ENCODE results near the gene KRTAP5-1. TPM values are rescaled to one million over a fixed set of nuclear protein-coding genes. Genes with fewer than 3 reads are reported as not detected.

Gene KRTAP5-1
- polyA plus RNA-seq, 3 donors: not detected

DNA sequence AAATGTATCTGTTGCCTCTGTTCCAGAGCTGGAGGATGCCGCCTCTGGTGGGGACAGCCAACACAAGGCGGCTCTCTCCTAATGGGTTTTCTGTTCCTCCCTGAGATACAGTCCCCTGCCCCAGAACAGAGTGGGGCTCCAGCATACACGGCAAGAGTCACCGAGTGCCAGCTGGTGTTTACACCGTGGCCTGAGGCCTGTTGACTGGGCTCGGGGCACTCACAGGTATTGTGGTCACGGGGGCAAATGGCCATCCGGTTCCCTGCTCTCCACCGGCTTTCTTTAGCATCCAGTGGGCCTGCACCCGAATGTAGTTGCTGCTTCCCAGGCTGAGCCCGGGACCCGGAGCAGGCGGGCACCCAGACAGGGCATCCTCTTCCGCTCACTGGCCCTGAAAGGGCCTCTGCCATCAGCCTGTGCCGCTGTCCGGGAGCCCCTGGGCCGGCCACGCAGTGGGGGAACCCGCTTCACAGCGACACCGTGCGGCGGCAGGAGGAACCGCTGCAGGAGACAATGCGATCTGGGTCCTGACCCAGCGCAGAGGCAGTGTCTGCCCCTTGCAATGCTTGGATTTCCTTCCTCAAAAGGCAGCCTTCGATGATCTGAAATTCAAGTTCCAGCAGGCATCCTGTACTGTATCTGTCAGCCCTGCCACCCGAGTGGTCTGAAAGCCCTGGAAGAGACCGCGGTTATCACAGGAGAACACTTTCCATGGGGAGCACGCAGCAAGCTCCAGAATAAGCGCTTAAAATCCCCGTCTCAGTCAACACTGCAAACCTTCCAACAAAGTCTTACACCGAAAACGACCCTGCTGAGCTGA is 43.6 kb upstream of the KRTAP5-1 start:
- Histone ChIP-seq H3K36me3 (replicated peaks in 1 of 2; ENCODE audit: control insufficient read depth in 1 of 2, insufficient read depth in 2 of 2, low read length in 2 of 2) (no peaks in the 10 kb centered on the region), H3K9ac (ENCODE audit: insufficient read depth, low read length, poor library complexity, severe bottlenecking) (no peak overlapping the region), H2AFZ (ENCODE audit: insufficient read depth, low read depth, low read length, poor library complexity, severe bottlenecking) (no peak overlapping the region), H3K79me2 (ENCODE audit: insufficient read depth, low read length) (no peaks in the 10 kb centered on the region), H3K9me3 (replicated peaks in 1 of 2; ENCODE audit: control insufficient read depth in 1 of 2, insufficient read depth in 1 of 2, low read length in 2 of 2) (no peaks in the 10 kb centered on the region), H4K20me1 (ENCODE audit: insufficient read depth, low read length) (no peaks in the 10 kb centered on the region), H3K27ac (ENCODE audit: low read depth in 1 of 2, low read length in 2 of 2) (no peak overlapping the region), H3K4me1 (ENCODE audit: control insufficient read depth in 1 of 2, insufficient read depth in 2 of 2, low read length in 2 of 2) (no peaks in the 10 kb centered on the region), H3K27me3 (ENCODE audit: control insufficient read depth in 2 of 2, insufficient read depth in 2 of 2, low read length in 2 of 2) (peaks cover 0 to 10% of the 10 kb centered on the region in 2 donors), H3K4me3 (replicated peaks in 1 of 3; ENCODE audit: low read depth in 2 of 3, low read length in 3 of 3) (no peak overlapping the region), H3K4me2 (replicated peaks; ENCODE audit: extremely low read depth, low read length, poor library complexity, severe bottlenecking) (no peak overlapping the region)
- Mint-ChIP-seq H3K27ac (peak overlapping the region in 1 of 7 donors; percentile 39), H3K9me3 (no peaks in the 10 kb centered on the region), H3K4me3 (peak overlapping the region in 1 of 2 donors; percentile 37), H3K4me1 (peaks cover 3% of the 10 kb centered on the region), H3K27me3 (ENCODE audit: low read depth in 3 of 3) (peaks cover 10 to 47% (median 15%) of the 10 kb centered on the region in 3 donors), H3K36me3 (no peaks in the 10 kb centered on the region)
- WGBS (ENCODE audit: insufficient coverage): 22% methylated on average over 33 of the region's 35 CpGs
- intact Hi-C loops (cut with micrococcal nuclease): loop anchor here in 1 of 2 donors (1.0 kb wide), 1 partner anchor 7 kb away; no protein-coding TSS in a partner anchor
- DNase-seq: peak; percentile 9 to 36 (median 14)
- TF ChIP-seq CTCF (IDR thresholded peaks at IDR 0.05): peak; percentile 92

DNA sequence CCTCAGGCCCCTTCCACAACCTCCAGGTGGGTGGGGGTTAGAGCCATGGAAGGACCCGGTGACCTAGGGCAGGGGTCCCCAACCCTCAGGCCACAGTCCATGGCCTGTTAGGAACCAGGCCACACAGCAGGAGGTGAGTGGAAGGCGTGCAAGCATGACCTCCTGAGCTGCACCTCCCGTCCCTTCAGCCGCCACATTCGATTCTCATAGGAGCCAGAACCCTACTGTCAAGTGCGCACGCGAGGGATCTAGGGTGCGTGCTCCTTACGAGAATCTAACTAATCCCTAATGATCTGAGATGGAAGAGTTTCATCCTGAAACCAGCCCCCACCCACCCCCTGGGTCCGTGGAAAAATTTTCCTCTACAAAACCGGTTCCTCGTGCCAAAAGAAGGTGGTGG is 40.5 kb upstream of the KRTAP5-1 start:
- no peaks in the 10 kb centered on the region for H3K9me3 Mint-ChIP-seq
- no peaks in the 10 kb centered on the region for H3K9me3 ChIP-seq (replicated peaks in 1 of 2; ENCODE audit: control insufficient read depth in 1 of 2, insufficient read depth in 1 of 2, low read length in 2 of 2)
- no peak overlapping the region for H3K4me3 Mint-ChIP-seq
- intact Hi-C loops (cut with micrococcal nuclease): no loop called here
- no peak overlapping the region for H3K4me3 ChIP-seq (replicated peaks in 1 of 3; ENCODE audit: low read depth in 2 of 3, low read length in 3 of 3)
- peaks cover 3% of the 10 kb centered on the region for H3K4me1 Mint-ChIP-seq
- no peak overlapping the region for H3K9ac ChIP-seq (ENCODE audit: insufficient read depth, low read length, poor library complexity, severe bottlenecking)
- H4K20me1 ChIP-seq (ENCODE audit: insufficient read depth, low read length): no peaks in the 10 kb centered on the region
- 90% methylated on average over 5 of the region's 13 CpGs for WGBS (ENCODE audit: insufficient coverage)
- no peak for TF ChIP-seq CTCF (IDR thresholded peaks at IDR 0.05)
- DNase-seq: no peak
- H3K27ac ChIP-seq (ENCODE audit: low read depth in 1 of 2, low read length in 2 of 2): no peak overlapping the region
- H3K27me3 Mint-ChIP-seq (ENCODE audit: low read depth in 3 of 3): peaks cover 10 to 43% (median 13%) of the 10 kb centered on the region in 3 donors
- H2AFZ ChIP-seq (ENCODE audit: insufficient read depth, low read depth, low read length, poor library complexity, severe bottlenecking): no peak overlapping the region
- H3K79me2 ChIP-seq (ENCODE audit: insufficient read depth, low read length): no peaks in the 10 kb centered on the region
- no peaks in the 10 kb centered on the region for H3K36me3 ChIP-seq (replicated peaks in 1 of 2; ENCODE audit: control insufficient read depth in 1 of 2, insufficient read depth in 2 of 2, low read length in 2 of 2)
- no peaks in the 10 kb centered on the region for H3K36me3 Mint-ChIP-seq
- no peaks in the 10 kb centered on the region for H3K4me1 ChIP-seq (ENCODE audit: control insufficient read depth in 1 of 2, insufficient read depth in 2 of 2, low read length in 2 of 2)
- H3K27me3 ChIP-seq (ENCODE audit: control insufficient read depth in 2 of 2, insufficient read depth in 2 of 2, low read length in 2 of 2): peaks cover 0 to 10% of the 10 kb centered on the region in 2 donors
- no peak overlapping the region for H3K4me2 ChIP-seq (replicated peaks; ENCODE audit: extremely low read depth, low read length, poor library complexity, severe bottlenecking)
- no peak overlapping the region for H3K27ac Mint-ChIP-seq

All from CD14-positive monocyte (primary cell).